Gastroesophageal sphincter (tissue), 4 donors: Measurements from ENCODE around the gene RALGPS2. TPM values are rescaled to one million over a fixed set of nuclear protein-coding genes. Genes with fewer than 3 reads are reported as not detected.
"Not testable (repeated sequence)": the region's sequence is repeated elsewhere in the genome, so short reads cannot be mapped to it uniquely, and the experiment has no call there.

Experiments used
- ATAC-seq: fragments of 150-250 bp; one replicate; pipeline ENCODE4 v1.9.1; 2016; ENCODE audit warnings: mild to moderate bottlenecking, moderate library complexity
- H3K27ac ChIP-seq, 4 donors: fragments of 200-600 bp; sonication (generic) in 3 of 4; 1 replicate in 3 of 4; 2 replicates in 1 of 4; pipeline ENCODE4 v1.5.1; 2016 to 2019
- H3K27me3 ChIP-seq: fragments of 200-600 bp; sonication (generic); one replicate; pipeline ENCODE4 v1.5.1; 2019
- H3K36me3 ChIP-seq, 2 donors: fragments of 200-600 bp; sonication (generic); one replicate each; pipeline ENCODE4 v1.5.1; 2019; ENCODE audit warnings: control low read depth in 1 of 2
- H3K4me1 ChIP-seq, 3 donors: fragments of 200-600 bp; sonication (generic); 1 replicate in 2 of 3; 2 replicates in 1 of 3; pipeline ENCODE4 v1.5.1; 2016 to 2019; ENCODE audit warnings: control low read depth in 2 of 3
- H3K4me3 ChIP-seq, 2 donors: fragments of 200-600 bp; sonication (generic); one replicate each; pipeline ENCODE4 v1.5.1; 2019; ENCODE audit warnings: mild to moderate bottlenecking in 1 of 2, moderate library complexity in 1 of 2
- H3K9me3 ChIP-seq, 3 donors: fragments of 200-600 bp; sonication (generic); one replicate each; pipeline ENCODE4 v1.5.1; 2017 to 2019; ENCODE audit warnings: control low read depth in 2 of 3
- CTCF ChIP-seq, 4 experiments: fragments of 200-600 bp in 2 of 4; fragments of 450-650 bp in 2 of 4; sonication (generic) in 1 of 4; IDR thresholded peaks; one replicate each; pipeline ENCODE4 v1.5.1; 2017 to 2019; ENCODE audit warnings: antibody characterized with exemption in 4 of 4, mild to moderate bottlenecking in 2 of 4, moderate library complexity in 2 of 4
- EP300 ChIP-seq: sonication (generic); formaldehyde crosslinking; IDR thresholded peaks from one replicate; pipeline ENCODE4 v1.6.1; 2017; ENCODE audit warnings: antibody characterized with exemption, mild to moderate bottlenecking
- POLR2A ChIP-seq, 2 donors: fragments of 450-650 bp; IDR thresholded peaks; one replicate each; pipeline ENCODE4 v1.6.1; 2017; ENCODE audit warnings: antibody characterized with exemption in 2 of 2, mild to moderate bottlenecking in 2 of 2, moderate library complexity in 1 of 2
- POLR2AphosphoS5 ChIP-seq: sonication (generic); formaldehyde crosslinking; IDR thresholded peaks from one replicate; pipeline ENCODE4 v1.6.1; 2017; ENCODE audit warnings: antibody characterized with exemption
- WGBS, 2 donors: methylation state at CpG; one replicate each; pipeline ENCODE4 v1.1.5; 2018; ENCODE audit warnings: low coverage in 1 of 2; 5-methylcytosine and 5-hydroxymethylcytosine counted together
- total RNA-seq, 4 donors: library from RNA; depleted of rRNA; stranded (reverse); fragments of >200 nt; gene quantifications; one replicate each; pipeline ENCODE4 v1.1.0, GENCODE V29; 2016

RALGPS2 gene
- total RNA-seq, 4 donors from 2014 or later, result 12.0 to 17.7 (median 15.1) TPM

- WGBS, 2 donors, result 45 to 55% methylated on average over 2 of the region's 2 CpGs
- Histone ChIP-seq H3K27ac (no peak overlapping the region), H3K36me3 (peaks cover 0 to 12% of the 10 kb centered on the region in 2 donors), H3K9me3 (no peaks in the 10 kb centered on the region), H3K4me1 (peaks cover 0 to 13% (median 0%) of the 10 kb centered on the region in 3 donors), H3K4me3 (no peak overlapping the region), H3K27me3 (no peaks in the 10 kb centered on the region)
- ATAC-seq, result no peak
- TF ChIP-seq POLR2AphosphoS5 (no peak), CTCF (IDR thresholded peaks at IDR 0.05) (no peak), POLR2A (IDR thresholded peaks at IDR 0.05) (no peak), EP300 (no peak)
Measured at GRCh38 chr1:178847396-178847849, 122.4 kb downstream of the RALGPS2 start.

DNA sequence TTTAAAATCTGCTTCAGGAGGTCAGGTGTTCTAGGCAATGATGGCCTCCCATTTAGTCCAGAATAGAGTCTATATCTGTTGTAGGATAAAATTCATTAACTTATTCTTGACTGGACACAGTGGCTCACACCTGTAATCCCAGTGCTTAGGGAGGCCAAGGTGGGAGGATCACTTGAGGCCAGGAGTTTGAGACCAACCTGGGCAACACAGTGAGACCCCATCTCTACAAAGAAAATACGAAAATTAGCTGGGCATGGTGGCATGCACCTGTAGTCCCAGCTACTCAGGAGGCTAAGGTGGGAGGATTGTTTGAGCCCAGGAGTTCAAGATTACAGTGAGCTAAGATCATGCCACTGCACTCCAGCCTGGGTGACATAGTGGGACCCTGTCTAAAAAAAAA, 122.9 kb downstream of the RALGPS2 start:
- WGBS, 2 donors, result 100% methylated on average over 1 of the region's 1 CpG; no CpG with 5 or more reads in 1 of the 2 donors

GRCh38 chr1:178849918-178850317, 124.9 kb downstream of the RALGPS2 start:
- no peak overlapping the region for H3K4me3 ChIP-seq
- no peaks in the 10 kb centered on the region for H3K9me3 ChIP-seq
- WGBS, 2 donors, result 26 to 35% methylated on average over 2 of the region's 2 CpGs
- peak overlapping the region in 2 of 4 donors; percentile 18 to 29 for H3K27ac ChIP-seq
- no peaks in the 10 kb centered on the region for H3K27me3 ChIP-seq
- no peak for ATAC-seq
- H3K4me1 ChIP-seq, result peaks cover 0 to 13% (median 0%) of the 10 kb centered on the region in 3 donors
- TF ChIP-seq CTCF (IDR thresholded peaks at IDR 0.05), result no peak
- no peak for TF ChIP-seq POLR2A (IDR thresholded peaks at IDR 0.05)
- no peak for TF ChIP-seq POLR2AphosphoS5
- TF ChIP-seq EP300, result no peak
- peaks cover 0 to 16% of the 10 kb centered on the region in 2 donors for H3K36me3 ChIP-seq

More for the DNA sequence above, 122.9 kb downstream of the RALGPS2 start:
- not testable (repeated sequence) for ATAC-seq, H3K27ac ChIP-seq, H3K4me3 ChIP-seq, H3K9me3 ChIP-seq, H3K27me3 ChIP-seq
- Histone ChIP-seq H3K4me1 (peaks cover 0 to 13% (median 0%) of the 10 kb centered on the region in 3 donors), H3K36me3 (peaks cover 0 to 16% of the 10 kb centered on the region in 2 donors)

DNA sequence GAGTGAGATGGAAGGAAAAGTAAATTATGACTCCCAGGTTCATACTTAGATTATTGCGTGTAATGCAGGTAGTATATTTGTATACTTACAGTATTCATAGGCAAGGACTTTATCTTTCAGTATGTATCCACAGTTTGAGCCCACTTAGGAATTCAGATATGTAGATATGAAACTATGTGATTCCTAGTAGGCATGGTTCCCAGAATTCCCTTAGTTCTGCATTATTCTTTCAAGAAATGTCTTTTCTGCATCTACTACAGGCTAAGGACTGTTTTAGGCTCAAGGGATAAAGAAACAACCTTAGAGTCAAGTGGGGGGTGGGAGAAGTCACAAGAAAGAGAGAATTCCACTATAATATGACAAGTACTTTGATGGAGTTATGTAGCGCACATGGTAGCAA, 132.1 kb downstream of the RALGPS2 start:
- Histone ChIP-seq H3K36me3 (peaks cover 0 to 14% of the 10 kb centered on the region in 2 donors), H3K27ac (no peak overlapping the region), H3K4me1 (peaks cover 0 to 29% (median 3%) of the 10 kb centered on the region in 3 donors), H3K9me3 (no peaks in the 10 kb centered on the region), H3K4me3 (no peak overlapping the region), H3K27me3 (no peaks in the 10 kb centered on the region)
- 100% methylated on average over 2 of the region's 2 CpGs for WGBS, 2 donors
- ATAC-seq, result no peak
- no peak for TF ChIP-seq EP300
- no peak for TF ChIP-seq POLR2AphosphoS5
- no peak for TF ChIP-seq CTCF (IDR thresholded peaks at IDR 0.05)

DNA sequence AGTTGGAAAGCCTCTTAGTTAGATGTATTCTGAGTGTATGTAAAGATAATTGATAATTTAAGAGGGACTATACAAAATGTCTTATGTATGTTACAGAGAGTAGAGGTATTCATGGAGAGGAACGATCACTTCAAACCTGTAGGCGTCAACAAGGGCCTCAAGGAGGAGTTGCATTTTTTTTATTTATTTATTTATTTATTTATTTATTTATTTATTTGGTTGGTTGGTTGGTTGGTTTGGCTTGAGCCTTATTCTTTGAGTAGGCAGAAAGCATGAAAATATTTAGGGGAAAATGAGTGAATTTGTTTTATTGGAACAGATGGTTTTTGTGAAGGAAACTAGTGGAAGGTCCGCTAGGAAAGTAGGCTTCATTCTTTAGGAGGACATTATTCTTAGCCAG, 137.4 kb downstream of the RALGPS2 start:
- H3K4me1 ChIP-seq, result peaks cover 0 to 72% (median 8%) of the 10 kb centered on the region in 3 donors
- no peak for TF ChIP-seq EP300
- no peak for TF ChIP-seq POLR2A (IDR thresholded peaks at IDR 0.05)
- TF ChIP-seq CTCF (IDR thresholded peaks at IDR 0.05), result no peak
- TF ChIP-seq POLR2AphosphoS5, result no peak
- no peak overlapping the region for H3K27ac ChIP-seq
- WGBS, 2 donors, result 92 to 100% methylated on average over 3 of the region's 3 CpGs
- no peaks in the 10 kb centered on the region for H3K9me3 ChIP-seq
- H3K4me3 ChIP-seq, result no peak overlapping the region
- H3K27me3 ChIP-seq, result no peaks in the 10 kb centered on the region
- peaks cover 0 to 24% of the 10 kb centered on the region in 2 donors for H3K36me3 ChIP-seq
- ATAC-seq, result no peak
